Endothelial cell (in vitro differentiated cells): ENCODE measurements around the gene LHFPL4. TPM values are rescaled to one million over a fixed set of nuclear protein-coding genes. Genes with fewer than 3 reads are reported as not detected.
A peak's percentile ranks its signal among the peaks of the same experiment; 100 is the strongest.

Source experiments
- DNase-seq: peaks from one replicate; pipeline ENCODE4 v3.0.0; 2021; ENCODE audit warnings: low spot score
- H3K27ac Mint-ChIP-seq: one replicate; pipeline ENCODE4 v1.8.0; 2021; ENCODE audit warnings: mixed read lengths, inconsistent platforms; ENCODE audit not compliant: unreplicated experiment
- H3K27me3 Mint-ChIP-seq: one replicate; pipeline ENCODE4 v1.8.0; 2021; ENCODE audit warnings: mild to moderate bottlenecking, moderate library complexity, mixed read lengths, inconsistent platforms; ENCODE audit not compliant: unreplicated experiment
- H3K36me3 Mint-ChIP-seq: one replicate; pipeline ENCODE4 v1.8.0; 2021; ENCODE audit warnings: mild to moderate bottlenecking, low read depth, mixed read lengths, inconsistent platforms; ENCODE audit not compliant: unreplicated experiment
- H3K4me1 Mint-ChIP-seq: one replicate; pipeline ENCODE4 v1.8.0; 2021; ENCODE audit warnings: mild to moderate bottlenecking, mixed read lengths, inconsistent platforms; ENCODE audit not compliant: unreplicated experiment
- H3K4me3 Mint-ChIP-seq: one replicate; pipeline ENCODE4 v1.8.0; 2021; ENCODE audit warnings: mild to moderate bottlenecking, mixed read lengths, inconsistent platforms; ENCODE audit not compliant: unreplicated experiment
- H3K9me3 Mint-ChIP-seq: one replicate; pipeline ENCODE4 v1.8.0; 2021; ENCODE audit warnings: mixed read lengths, inconsistent platforms; ENCODE audit not compliant: unreplicated experiment
- CTCF ChIP-seq: fragments of 200-600 bp; sonication (generic); IDR thresholded peaks from one replicate; pipeline ENCODE4 v1.5.0; 2021; ENCODE audit warnings: antibody characterized with exemption; ENCODE audit not compliant: unreplicated experiment
- total RNA-seq: library from RNA; stranded (reverse); fragmentation: NEBNext Ultra II Directional; extraction: Animal tissue kit (Norgen Biotek cat#: 25700); gene quantifications from one replicate; pipeline ENCODE4 v1.2.1, GENCODE V29; 2021; ENCODE audit not compliant: unreplicated experiment

Gene LHFPL4
- total RNA-seq, 1 donor from 2014 or later: 0.08 TPM

- Mint-ChIP-seq H3K36me3 (no peaks in the 10 kb centered on the region), H3K27ac (no peak overlapping the region), H3K27me3 (no peaks in the 10 kb centered on the region), H3K4me1 (no peaks in the 10 kb centered on the region), H3K4me3 (no peak overlapping the region), H3K9me3 (no peaks in the 10 kb centered on the region)
- TF ChIP-seq CTCF: no peak
- DNase-seq: no peak
Observed at GRCh38 chr3:9514306-9514705, 39.3 kb downstream of the LHFPL4 start.

- no peak overlapping the region for H3K4me3 Mint-ChIP-seq
- H3K27me3 Mint-ChIP-seq: peaks cover 5% of the 10 kb centered on the region
- no peaks in the 10 kb centered on the region for H3K4me1 Mint-ChIP-seq
- H3K9me3 Mint-ChIP-seq: no peaks in the 10 kb centered on the region
- no peak overlapping the region for H3K27ac Mint-ChIP-seq
- TF ChIP-seq CTCF: no peak
- DNase-seq: no peak
- H3K36me3 Mint-ChIP-seq: no peaks in the 10 kb centered on the region
Observed at GRCh38 chr3:9512456-9513045, 41.1 kb downstream of the LHFPL4 start.

- Mint-ChIP-seq H3K4me1 (no peaks in the 10 kb centered on the region), H3K4me3 (no peak overlapping the region), H3K9me3 (no peaks in the 10 kb centered on the region), H3K36me3 (no peaks in the 10 kb centered on the region), H3K27ac (no peak overlapping the region), H3K27me3 (peaks cover 7% of the 10 kb centered on the region)
- no peak for DNase-seq
- TF ChIP-seq CTCF: no peak
Observed at GRCh38 chr3:9508781-9509180, 44.8 kb downstream of the LHFPL4 start.

- no peak for DNase-seq
- H3K4me1 Mint-ChIP-seq: no peaks in the 10 kb centered on the region
- H3K9me3 Mint-ChIP-seq: no peaks in the 10 kb centered on the region
- H3K4me3 Mint-ChIP-seq: no peak overlapping the region
- H3K27me3 Mint-ChIP-seq: peaks cover 7% of the 10 kb centered on the region
- H3K27ac Mint-ChIP-seq: no peak overlapping the region
- no peak for TF ChIP-seq CTCF
- H3K36me3 Mint-ChIP-seq: no peaks in the 10 kb centered on the region
Observed at GRCh38 chr3:9507586-9508578, 45.7 kb downstream of the LHFPL4 start.

- TF ChIP-seq CTCF: peak; percentile 95
- peaks cover 9% of the 10 kb centered on the region for H3K4me1 Mint-ChIP-seq
- H3K36me3 Mint-ChIP-seq: peaks cover 6% of the 10 kb centered on the region
- no peak overlapping the region for H3K27ac Mint-ChIP-seq
- DNase-seq: peak; percentile 87
- H3K27me3 Mint-ChIP-seq: peaks cover 12% of the 10 kb centered on the region
- H3K9me3 Mint-ChIP-seq: no peaks in the 10 kb centered on the region
- no peak overlapping the region for H3K4me3 Mint-ChIP-seq
Observed at GRCh38 chr3:9503283-9503682, 50.3 kb downstream of the LHFPL4 start.
